ENCODE data around the gene BBC3.

BBC3 gene

GRCh38 chr19:47188507-47189033 is 42.4 kb downstream of the BBC3 start:
- DNase-seq, result no peak

GRCh38 chr19:47187797-47188196 is 43.2 kb downstream of the BBC3 start:
- DNase-seq, result no peak

- DNase-seq, result no peak
Measured at GRCh38 chr19:47187335-47187655, 43.7 kb downstream of the BBC3 start.

- no peak for DNase-seq
Measured at GRCh38 chr19:47186446-47187334, 44.3 kb downstream of the BBC3 start.

GRCh38 chr19:47183601-47184000 is 47.4 kb downstream of the BBC3 start:
- no peak for DNase-seq

- no peak for DNase-seq
Measured at GRCh38 chr19:47179653-47180310, 51.2 kb downstream of the BBC3 start.

- DNase-seq, result peak; percentile 61
Measured at GRCh38 chr19:47176627-47177090, 54.3 kb downstream of the BBC3 start.

- no peak for DNase-seq
Measured at GRCh38 chr19:47176071-47176626, 54.9 kb downstream of the BBC3 start.

GRCh38 chr19:47172666-47173455 is 58.1 kb downstream of the BBC3 start:
- no peak for DNase-seq
